BJ (cell line): ENCODE data around the gene NEO1. TPM values are rescaled to one million over a fixed set of nuclear protein-coding genes. Genes with fewer than 3 reads are reported as not detected.

Experiments
- CTCF ChIA-PET: fragments of 350-600 bp; formaldehyde crosslinking; extraction: SDS; loops from one replicate; lab custom pipeline; 2021; ENCODE audit warnings: antibody characterized with exemption, inconsistent platforms; lab: Yijun Ruan, JAX
- POLR2A ChIA-PET: fragments of 300-600 bp; sonication (Branson Sonifier 250); formaldehyde crosslinking; extraction: SDS; loops from one replicate; lab custom pipeline; 2021; ENCODE audit warnings: antibody characterized with exemption; lab: Charles Lee
- DNase-seq: peaks from one replicate; pipeline ENCODE4 v3.0.0-alpha.2; 2011; ENCODE audit warnings: low read depth
- H3K27me3 ChIP-seq: 2 replicates; pipeline ENCODE4 v1.6.0; 2011; ENCODE audit warnings: low read length; ENCODE audit not compliant: control insufficient read depth, insufficient read depth
- H3K36me3 ChIP-seq: 2 replicates; pipeline ENCODE4 v1.5.1; 2011; ENCODE audit warnings: low read length; ENCODE audit not compliant: control insufficient read depth, insufficient read depth
- H3K4me3 ChIP-seq: 2 replicates; pipeline ENCODE4 v1.5.1; 2011; ENCODE audit warnings: low read depth, mild to moderate bottlenecking, control low read depth, low read length
- CTCF ChIP-seq: IDR thresholded peaks from 2 replicates; pipeline ENCODE4 v1.5.1; 2011; ENCODE audit warnings: low read depth, mild to moderate bottlenecking, control low read depth, inconsistent platforms, low read length, moderate library complexity; ENCODE audit not compliant: insufficient read depth
- polyA plus RNA-seq: library from polyadenylated mRNA; depleted of rRNA; stranded (reverse); fragments of >200 nt; gene quantifications from 2 replicates; pipeline ENCODE4 v1.2.3, GENCODE V29; 2011

NEO1 gene
- polyA plus RNA-seq, 1 experiment = 2.9 TPM

- Histone ChIP-seq H3K27me3 (peaks cover 9% of the 10 kb centered on the region), H3K4me3 (no peak overlapping the region), H3K36me3 (no peaks in the 10 kb centered on the region)
- DNase-seq = no peak
- ChIA-PET POLR2A (no interaction called here), CTCF (no interaction called here)
- TF ChIP-seq CTCF = no peak
Observed at GRCh38 chr15:73054417-73054953, 2.2 kb downstream of the NEO1 start.

- CTCF ChIA-PET = interaction anchor here (0.9 kb wide), 1 partner anchor 370 kb away, joined by 3 read pairs; the partner anchor contains the start of genes BBS4 and HIGD2B
- POLR2A ChIA-PET = no interaction called here
- Histone ChIP-seq H3K4me3 (no peak overlapping the region), H3K36me3 (no peaks in the 10 kb centered on the region), H3K27me3 (peaks cover 5% of the 10 kb centered on the region)
- no peak for DNase-seq
- no peak for TF ChIP-seq CTCF
Observed at GRCh38 chr15:73056460-73056859, 4.2 kb downstream of the NEO1 start.

GRCh38 chr15:73058437-73058836, 6.2 kb downstream of the NEO1 start:
- Histone ChIP-seq H3K27me3 (peaks cover 5% of the 10 kb centered on the region), H3K36me3 (no peaks in the 10 kb centered on the region), H3K4me3 (no peak overlapping the region)
- ChIA-PET CTCF (no interaction called here), POLR2A (no interaction called here)
- TF ChIP-seq CTCF = no peak
- DNase-seq = no peak

- ChIA-PET POLR2A (no interaction called here), CTCF (no interaction called here)
- no peak for DNase-seq
- no peak overlapping the region for H3K4me3 ChIP-seq
- TF ChIP-seq CTCF = no peak
- no peaks in the 10 kb centered on the region for H3K36me3 ChIP-seq
- no peaks in the 10 kb centered on the region; the same call in 1 of the 2 replicates for H3K27me3 ChIP-seq
Observed at GRCh38 chr15:73065114-73065513, 12.9 kb downstream of the NEO1 start.

GRCh38 chr15:73069109-73069508, 16.8 kb downstream of the NEO1 start:
- no peak for TF ChIP-seq CTCF
- H3K36me3 ChIP-seq = no peaks in the 10 kb centered on the region
- ChIA-PET POLR2A (no interaction called here), CTCF (interaction anchor here (0.5 to 0.6 kb wide), 3 partner anchors 17 to 627 kb away, joined by 3 to 4 read pairs (median 3); partner anchors contain the start of gene NEO1)
- no peak for DNase-seq
- H3K27me3 ChIP-seq = no peaks in the 10 kb centered on the region; the same call in 1 of the 2 replicates
- H3K4me3 ChIP-seq = no peak overlapping the region
